ENCODE results near the gene AFF3. TPM values are rescaled to one million over a fixed set of nuclear protein-coding genes. Genes with fewer than 3 reads are reported as not detected.

AFF3 gene
- total RNA-seq, 4 donors from 2014 or later = 5.3 to 216 (median 12.5) TPM

DNA sequence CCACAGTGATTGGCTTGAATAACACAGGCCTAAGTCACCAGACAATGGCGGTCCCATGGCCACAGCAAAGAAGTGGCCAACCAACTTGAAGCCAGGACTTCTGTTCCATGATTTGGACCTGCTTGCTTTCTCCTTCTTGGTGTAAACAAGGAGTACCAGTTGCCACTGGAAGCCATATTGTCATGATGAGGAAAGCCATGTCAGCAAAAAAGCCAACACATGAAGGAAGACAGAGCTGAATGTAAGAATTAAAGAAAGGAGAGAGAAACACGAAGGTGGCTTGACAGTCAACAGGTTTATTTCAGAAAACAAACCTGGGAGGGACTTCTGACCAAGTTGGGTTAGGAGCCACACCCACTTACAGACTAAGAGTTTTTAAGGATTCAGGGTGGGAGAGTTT, 620.2 kb downstream of the AFF3 start:
- Histone ChIP-seq H3K9me3 (no peaks in the 10 kb centered on the region), H3K4me1 (no peaks in the 10 kb centered on the region), H3K36me3 (no peaks in the 10 kb centered on the region), H3K4me3 (no peak overlapping the region), H3K27ac (no peak overlapping the region), H3K27me3 (no peaks in the 10 kb centered on the region)
- TF ChIP-seq, protein P1, sequence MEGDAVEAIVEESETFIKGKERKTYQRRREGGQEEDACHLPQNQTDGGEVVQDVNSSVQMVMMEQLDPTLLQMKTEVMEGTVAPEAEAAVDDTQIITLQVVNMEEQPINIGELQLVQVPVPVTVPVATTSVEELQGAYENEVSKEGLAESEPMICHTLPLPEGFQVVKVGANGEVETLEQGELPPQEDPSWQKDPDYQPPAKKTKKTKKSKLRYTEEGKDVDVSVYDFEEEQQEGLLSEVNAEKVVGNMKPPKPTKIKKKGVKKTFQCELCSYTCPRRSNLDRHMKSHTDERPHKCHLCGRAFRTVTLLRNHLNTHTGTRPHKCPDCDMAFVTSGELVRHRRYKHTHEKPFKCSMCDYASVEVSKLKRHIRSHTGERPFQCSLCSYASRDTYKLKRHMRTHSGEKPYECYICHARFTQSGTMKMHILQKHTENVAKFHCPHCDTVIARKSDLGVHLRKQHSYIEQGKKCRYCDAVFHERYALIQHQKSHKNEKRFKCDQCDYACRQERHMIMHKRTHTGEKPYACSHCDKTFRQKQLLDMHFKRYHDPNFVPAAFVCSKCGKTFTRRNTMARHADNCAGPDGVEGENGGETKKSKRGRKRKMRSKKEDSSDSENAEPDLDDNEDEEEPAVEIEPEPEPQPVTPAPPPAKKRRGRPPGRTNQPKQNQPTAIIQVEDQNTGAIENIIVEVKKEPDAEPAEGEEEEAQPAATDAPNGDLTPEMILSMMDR (IDR thresholded peaks at IDR 0.05) = no peak
- no peak for TF ChIP-seq POLR2A (IDR thresholded peaks at IDR 0.05)
- no peak for DNase-seq

DNA sequence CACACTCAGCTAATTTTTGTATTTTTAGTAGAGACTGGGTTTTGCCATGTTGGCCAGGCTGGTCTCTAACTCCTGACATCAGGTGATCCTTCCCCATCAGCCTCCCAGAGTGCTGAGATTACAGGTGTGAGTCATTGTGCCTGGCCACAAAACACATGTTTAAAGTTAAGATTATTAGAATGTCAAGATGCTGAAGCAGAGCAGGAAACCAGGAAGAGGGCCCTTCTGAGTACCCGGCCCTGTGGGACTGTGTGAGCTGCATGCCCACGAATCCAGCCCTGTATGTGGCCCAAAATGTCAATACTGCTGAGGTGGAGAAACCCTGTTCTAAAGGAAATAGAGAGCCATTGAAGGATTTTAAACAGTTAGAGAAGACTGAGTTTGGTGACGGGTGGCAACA, 621.6 kb downstream of the AFF3 start:
- Histone ChIP-seq H3K27ac (no peak overlapping the region), H3K4me3 (no peak overlapping the region), H3K4me1 (no peaks in the 10 kb centered on the region), H3K36me3 (no peaks in the 10 kb centered on the region), H3K27me3 (no peaks in the 10 kb centered on the region), H3K9me3 (no peaks in the 10 kb centered on the region)
- DNase-seq = no peak
- TF ChIP-seq, protein P1 (IDR thresholded peaks at IDR 0.05) = no peak
- TF ChIP-seq POLR2A (IDR thresholded peaks at IDR 0.05) = no peak

DNA sequence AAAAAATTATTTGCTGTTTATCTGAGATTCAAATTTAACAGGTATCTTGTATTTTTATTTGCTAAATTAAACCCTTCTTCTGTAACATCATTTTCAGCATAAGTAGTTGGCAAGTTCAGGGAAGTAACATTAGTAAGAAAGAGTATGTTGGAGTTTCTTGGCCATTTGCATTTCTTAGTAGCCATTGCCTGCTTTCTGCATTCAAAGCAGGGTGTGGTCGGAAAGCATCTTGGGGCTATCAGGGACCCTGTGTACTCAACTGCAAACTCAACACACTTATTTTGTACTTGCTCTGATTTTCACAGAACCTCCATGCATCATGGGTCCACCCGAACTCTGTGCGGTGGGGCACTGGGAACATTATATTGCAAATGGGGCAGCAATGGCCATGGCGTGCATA, 622.2 kb downstream of the AFF3 start:
- no peak overlapping the region for H3K4me3 ChIP-seq
- DNase-seq = no peak
- no peaks in the 10 kb centered on the region for H3K9me3 ChIP-seq
- H3K4me1 ChIP-seq = no peaks in the 10 kb centered on the region
- TF ChIP-seq POLR2A (IDR thresholded peaks at IDR 0.05) = no peak
- TF ChIP-seq, protein P1 (IDR thresholded peaks at IDR 0.05) = no peak
- no peak overlapping the region for H3K27ac ChIP-seq
- H3K27me3 ChIP-seq = no peaks in the 10 kb centered on the region
- H3K36me3 ChIP-seq = no peaks in the 10 kb centered on the region

DNA sequence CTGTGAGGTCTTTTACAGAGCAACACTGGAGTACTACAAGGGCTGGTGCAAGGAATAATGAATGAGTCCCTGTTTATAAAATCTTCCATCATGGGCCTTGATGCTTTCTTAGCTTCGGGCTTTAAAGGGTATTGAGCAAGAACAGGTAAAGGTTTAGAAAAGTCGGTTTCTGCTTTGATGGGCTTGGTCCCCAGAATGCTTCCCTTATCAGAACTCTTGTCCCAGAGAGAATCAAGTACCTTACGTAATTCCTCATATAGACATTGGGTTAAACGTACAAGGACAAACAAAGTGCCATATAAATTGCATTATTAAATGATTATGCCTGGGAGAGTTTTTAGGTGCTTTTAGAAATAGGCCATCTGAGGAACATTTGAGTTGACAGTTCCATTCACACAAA, 628.0 kb downstream of the AFF3 start:
- Histone ChIP-seq H3K4me1 (no peaks in the 10 kb centered on the region), H3K36me3 (no peaks in the 10 kb centered on the region), H3K4me3 (no peak overlapping the region), H3K27ac (no peak overlapping the region), H3K9me3 (no peaks in the 10 kb centered on the region), H3K27me3 (no peaks in the 10 kb centered on the region)
- no peak for TF ChIP-seq POLR2A (IDR thresholded peaks at IDR 0.05)
- TF ChIP-seq, protein P1 (IDR thresholded peaks at IDR 0.05) = no peak
- DNase-seq = no peak

DNA sequence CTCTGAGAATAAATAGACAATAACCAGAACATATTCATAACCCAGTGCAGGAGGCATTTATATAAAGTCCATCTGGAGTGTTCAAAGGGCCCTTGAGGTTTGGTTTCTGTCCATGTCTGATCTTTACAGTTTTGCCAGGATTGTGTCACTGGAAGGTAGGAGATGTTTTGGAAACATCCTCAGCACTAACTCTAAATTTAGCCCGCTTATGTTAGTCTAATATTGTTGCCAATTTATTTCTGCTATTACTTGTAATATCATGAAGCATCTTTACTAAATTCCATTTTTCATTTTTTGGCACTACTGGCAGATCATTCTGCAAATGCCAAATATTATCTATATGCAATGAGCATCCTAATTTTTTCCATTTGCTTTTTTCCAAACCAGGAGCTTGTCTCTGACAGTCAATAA, 630.2 kb downstream of the AFF3 start:
- H3K9me3 ChIP-seq = no peaks in the 10 kb centered on the region
- peak overlapping the region in 1 of 4 donors; percentile 42 for H3K27ac ChIP-seq
- no peaks in the 10 kb centered on the region for H3K27me3 ChIP-seq
- TF ChIP-seq, protein P1 (IDR thresholded peaks at IDR 0.05) = no peak
- no peaks in the 10 kb centered on the region for H3K36me3 ChIP-seq
- no peak overlapping the region for H3K4me3 ChIP-seq
- H3K4me1 ChIP-seq = no peaks in the 10 kb centered on the region
- no peak for DNase-seq

DNA sequence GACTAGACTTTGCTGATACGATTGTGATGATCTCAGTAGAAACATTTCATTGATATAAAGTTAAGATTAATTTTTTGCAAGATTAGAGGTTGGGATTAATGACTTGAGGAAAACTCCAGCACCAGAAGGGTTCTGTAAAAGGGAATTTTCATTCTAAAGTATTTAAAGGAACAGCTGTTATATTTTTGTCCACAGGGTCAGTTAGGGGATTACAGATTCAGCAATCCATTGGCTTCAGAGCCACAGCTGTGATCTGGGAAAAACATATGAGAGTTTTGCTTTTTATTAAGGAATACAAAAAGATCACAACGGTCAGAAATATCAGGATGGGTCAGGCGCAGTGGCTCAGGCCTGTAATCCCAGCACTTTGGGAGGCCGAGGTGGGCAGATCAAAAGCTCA, 633.0 kb downstream of the AFF3 start:
- no peak for DNase-seq
- Histone ChIP-seq H3K36me3 (no peaks in the 10 kb centered on the region), H3K4me1 (no peaks in the 10 kb centered on the region), H3K27me3 (no peaks in the 10 kb centered on the region), H3K4me3 (no peak overlapping the region), H3K27ac (no peak overlapping the region), H3K9me3 (no peaks in the 10 kb centered on the region)
- TF ChIP-seq, protein P1 (IDR thresholded peaks at IDR 0.05) = no peak
